GM19099 (cell line): ENCODE results near the gene BANF2.

ENCODE experiments used
- POLR2A ChIP-seq: IDR thresholded peaks from 3 replicates; pipeline ENCODE4 v1.6.1; 2011; ENCODE audit warnings: low read depth; ENCODE audit not compliant: insufficient read length; ENCODE audit errors: extremely low read depth

BANF2 gene

GRCh38 chr20:17727351-17727750, 27.6 kb downstream of the BANF2 start:
- no peak for TF ChIP-seq POLR2A

GRCh38 chr20:17728074-17728473, 28.3 kb downstream of the BANF2 start:
- TF ChIP-seq POLR2A = no peak

- no peak for TF ChIP-seq POLR2A
Observed at GRCh38 chr20:17730071-17730470, 30.3 kb downstream of the BANF2 start.

- no peak for TF ChIP-seq POLR2A
Observed at GRCh38 chr20:17731233-17731632, 31.5 kb downstream of the BANF2 start.

GRCh38 chr20:17732907-17733521, 33.2 kb downstream of the BANF2 start:
- TF ChIP-seq POLR2A = no peak

- no peak for TF ChIP-seq POLR2A
Observed at GRCh38 chr20:17733767-17734304, 34.1 kb downstream of the BANF2 start.

- no peak for TF ChIP-seq POLR2A
Observed at GRCh38 chr20:17734374-17734773, 34.6 kb downstream of the BANF2 start.

- no peak for TF ChIP-seq POLR2A
Observed at GRCh38 chr20:17735206-17735804, 35.5 kb downstream of the BANF2 start.

- no peak for TF ChIP-seq POLR2A
Observed at GRCh38 chr20:17735959-17736621, 36.3 kb downstream of the BANF2 start.

GRCh38 chr20:17738154-17738553, 38.4 kb downstream of the BANF2 start:
- TF ChIP-seq POLR2A = no peak

GRCh38 chr20:17741220-17741619, 41.5 kb downstream of the BANF2 start:
- no peak for TF ChIP-seq POLR2A

GRCh38 chr20:17742731-17743130, 43.0 kb downstream of the BANF2 start:
- no peak for TF ChIP-seq POLR2A

GRCh38 chr20:17743677-17744076, 43.9 kb downstream of the BANF2 start:
- TF ChIP-seq POLR2A = no peak

- TF ChIP-seq POLR2A = no peak
Observed at GRCh38 chr20:17747431-17747846, 47.7 kb downstream of the BANF2 start.

GRCh38 chr20:17748279-17748678, 48.5 kb downstream of the BANF2 start:
- TF ChIP-seq POLR2A = no peak

- TF ChIP-seq POLR2A = no peak
Observed at GRCh38 chr20:17749626-17749977, 49.8 kb downstream of the BANF2 start.

- TF ChIP-seq POLR2A = no peak
Observed at GRCh38 chr20:17749978-17750721, 50.4 kb downstream of the BANF2 start.
